ENCODE data around the gene BAIAP2L1.
A peak's percentile ranks its signal among the peaks of the same experiment; 100 is the strongest.
"Not testable (repeated sequence)": the region's sequence is repeated elsewhere in the genome, so short reads cannot be mapped to it uniquely, and the experiment has no call there.

Gene BAIAP2L1, protein sequence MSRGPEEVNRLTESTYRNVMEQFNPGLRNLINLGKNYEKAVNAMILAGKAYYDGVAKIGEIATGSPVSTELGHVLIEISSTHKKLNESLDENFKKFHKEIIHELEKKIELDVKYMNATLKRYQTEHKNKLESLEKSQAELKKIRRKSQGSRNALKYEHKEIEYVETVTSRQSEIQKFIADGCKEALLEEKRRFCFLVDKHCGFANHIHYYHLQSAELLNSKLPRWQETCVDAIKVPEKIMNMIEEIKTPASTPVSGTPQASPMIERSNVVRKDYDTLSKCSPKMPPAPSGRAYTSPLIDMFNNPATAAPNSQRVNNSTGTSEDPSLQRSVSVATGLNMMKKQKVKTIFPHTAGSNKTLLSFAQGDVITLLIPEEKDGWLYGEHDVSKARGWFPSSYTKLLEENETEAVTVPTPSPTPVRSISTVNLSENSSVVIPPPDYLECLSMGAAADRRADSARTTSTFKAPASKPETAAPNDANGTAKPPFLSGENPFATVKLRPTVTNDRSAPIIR

DNA sequence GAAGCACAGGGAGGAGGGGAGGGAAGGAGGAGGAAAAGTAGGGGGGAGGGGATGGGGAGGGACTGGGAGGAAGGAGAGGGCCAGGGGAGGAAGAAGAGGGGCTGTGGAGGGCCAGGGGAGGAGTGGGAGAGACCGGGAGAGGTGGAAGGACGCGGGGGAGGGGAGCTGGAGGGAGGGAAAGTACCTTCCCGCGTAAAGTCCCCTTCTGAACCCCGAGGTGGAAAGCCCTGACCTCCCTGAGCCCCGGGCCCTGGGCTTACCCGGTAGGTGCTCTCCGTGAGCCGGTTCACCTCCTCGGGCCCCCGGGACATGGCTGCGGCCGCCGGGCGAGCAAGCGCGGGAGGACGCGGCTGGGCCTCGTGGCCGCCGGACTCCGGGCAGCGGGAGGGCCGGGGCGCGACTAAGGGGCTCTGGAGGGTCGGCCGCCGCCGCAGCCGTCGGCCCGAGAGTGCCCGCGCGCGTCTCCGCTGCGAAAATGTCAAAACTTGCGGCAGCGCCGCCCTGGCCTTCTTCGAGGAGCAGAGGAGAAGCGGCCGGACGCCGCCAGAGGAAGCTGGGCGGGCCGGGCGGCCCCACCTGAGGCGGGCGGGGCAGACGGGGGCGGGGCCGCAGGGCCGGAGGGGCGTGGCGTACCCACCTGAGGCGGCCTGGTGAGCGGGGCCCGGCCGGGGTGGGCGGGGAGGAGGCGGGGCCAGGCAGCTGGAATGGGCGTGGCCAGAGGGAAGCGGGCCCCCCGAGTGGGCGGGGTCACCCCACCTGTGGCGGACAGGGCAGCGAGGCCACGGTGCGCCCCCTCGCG is at the start of gene BAIAP2L1:
Gene BAIAP2L1, minus strand, starts transcription at position 549 of the 799 bp plus-strand sequence. Its CDS starts 238 bp downstream, at position 311.
- DNase-seq (ENCODE audit: low read depth): no peak

DNA sequence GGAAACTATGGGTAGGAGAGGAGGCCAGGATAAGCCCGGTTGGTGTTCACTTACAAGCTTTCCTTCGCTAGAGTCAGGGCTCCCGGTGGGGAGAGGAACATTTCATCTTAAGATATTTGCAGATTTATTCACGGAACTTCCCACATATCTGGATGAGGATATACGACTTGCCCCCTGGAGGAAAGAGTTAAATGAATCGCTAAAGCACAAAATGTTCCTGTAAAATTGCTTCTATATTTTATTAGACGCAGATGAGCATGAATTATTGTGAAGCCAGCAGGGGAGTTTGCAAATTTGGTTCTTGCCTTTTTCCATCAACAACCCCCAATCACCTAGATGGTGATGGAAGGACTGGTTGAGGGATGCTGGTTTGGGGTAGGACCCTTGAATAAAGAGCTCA is 47.9 kb upstream of the BAIAP2L1 start:
- no peak for DNase-seq (ENCODE audit: low read depth)

DNA sequence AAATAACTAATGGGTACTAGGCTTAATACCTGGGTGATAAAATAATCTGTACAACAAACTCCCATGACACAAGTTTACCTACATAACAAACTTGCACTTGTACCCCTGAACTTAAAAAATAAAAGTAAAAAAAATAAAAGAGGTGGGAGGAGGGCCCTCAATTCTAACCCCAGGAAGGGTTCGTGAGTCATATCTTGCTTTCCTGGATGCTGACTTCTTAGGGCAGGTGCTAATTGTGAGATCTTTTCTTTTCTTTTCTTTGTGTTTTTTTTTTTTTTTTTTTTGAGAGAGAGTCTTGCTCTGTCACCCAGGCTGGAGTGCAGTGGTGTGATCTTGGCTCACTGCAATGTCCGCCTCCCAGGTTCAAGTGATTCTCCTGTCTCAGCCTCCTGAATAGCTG is 40.1 kb upstream of the BAIAP2L1 start:
- not testable (repeated sequence) for DNase-seq (ENCODE audit: low read depth)

DNA sequence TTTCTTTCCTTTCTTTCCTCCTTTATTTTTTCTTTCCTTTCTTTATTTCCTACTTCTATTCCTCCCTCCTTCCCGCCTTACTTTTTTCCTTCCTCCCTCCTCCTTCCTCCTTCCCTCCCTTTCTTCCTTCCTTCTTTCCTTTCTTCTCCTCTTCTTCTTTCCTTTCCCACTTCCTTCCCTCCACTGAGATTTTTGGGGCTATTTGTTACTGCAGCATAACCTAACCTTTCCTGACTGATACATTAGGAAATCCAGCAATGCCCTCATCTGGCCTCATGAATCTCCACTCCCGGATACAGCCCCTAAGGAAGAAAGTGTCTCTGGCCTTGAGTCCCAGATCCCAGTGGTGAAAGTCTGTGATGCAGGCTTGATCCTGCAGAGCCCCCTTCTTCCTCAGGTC is 38.6 kb upstream of the BAIAP2L1 start:
- DNase-seq (ENCODE audit: low read depth): no peak

DNA sequence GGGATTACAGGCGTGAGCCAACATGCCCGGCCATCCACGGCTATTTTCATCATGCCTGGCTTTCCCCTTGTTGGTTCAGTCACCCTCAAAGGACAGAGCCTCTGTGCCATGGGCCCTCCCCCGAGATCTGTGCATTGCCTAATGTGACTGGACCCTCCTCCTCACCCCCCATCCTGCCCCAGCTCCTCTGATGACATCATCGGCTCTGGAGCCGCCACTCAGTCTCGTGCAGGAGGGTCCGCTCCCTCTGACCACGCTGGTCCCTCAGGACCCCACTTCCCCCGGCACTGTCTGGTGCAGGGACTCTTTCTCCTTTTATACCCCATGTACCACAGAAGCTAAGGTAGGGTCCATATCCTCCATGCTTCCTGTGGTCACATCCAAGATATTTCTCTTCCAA is 33.2 kb upstream of the BAIAP2L1 start:
- no peak for DNase-seq (ENCODE audit: low read depth)

DNA sequence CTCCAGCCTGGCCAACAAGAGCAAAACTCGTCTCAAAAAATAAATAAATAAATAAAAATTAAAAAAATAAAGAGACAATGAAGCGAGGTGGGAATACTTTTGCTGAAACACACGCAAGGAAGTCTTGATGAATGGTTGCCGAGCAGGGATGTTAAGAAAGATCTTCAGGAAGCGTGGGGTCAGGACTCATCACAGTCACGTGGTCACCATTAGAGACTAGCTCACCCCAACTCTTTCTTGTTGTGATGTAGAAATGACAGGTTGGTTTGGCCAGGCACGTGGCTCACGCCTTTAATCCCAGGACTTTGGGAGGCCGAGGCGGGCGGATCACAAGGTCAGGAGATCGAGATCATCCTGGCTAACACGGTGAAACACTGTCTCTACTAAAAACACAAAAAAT is 28.9 kb upstream of the BAIAP2L1 start:
- DNase-seq (ENCODE audit: low read depth): no peak

DNA sequence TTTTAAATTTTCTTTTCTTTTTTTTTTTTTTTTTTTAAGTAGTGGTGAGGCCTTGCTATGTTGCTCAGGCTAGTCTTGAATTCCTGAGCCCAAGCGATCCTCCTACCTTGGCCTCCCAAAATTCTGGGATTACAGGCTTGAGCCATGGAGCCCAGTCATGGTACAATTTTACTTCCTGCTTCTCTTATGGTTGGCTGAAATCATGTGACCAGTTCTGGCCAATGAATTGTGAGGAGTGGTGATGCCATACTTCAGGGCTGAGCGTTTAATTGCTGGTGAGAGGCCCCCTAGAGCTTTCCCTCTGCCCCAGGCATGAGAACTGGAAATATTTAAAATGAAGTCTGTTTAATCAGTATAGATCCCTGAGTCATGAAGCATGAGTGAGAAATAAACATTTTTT is 22.2 kb upstream of the BAIAP2L1 start:
- no peak for DNase-seq (ENCODE audit: low read depth)

DNA sequence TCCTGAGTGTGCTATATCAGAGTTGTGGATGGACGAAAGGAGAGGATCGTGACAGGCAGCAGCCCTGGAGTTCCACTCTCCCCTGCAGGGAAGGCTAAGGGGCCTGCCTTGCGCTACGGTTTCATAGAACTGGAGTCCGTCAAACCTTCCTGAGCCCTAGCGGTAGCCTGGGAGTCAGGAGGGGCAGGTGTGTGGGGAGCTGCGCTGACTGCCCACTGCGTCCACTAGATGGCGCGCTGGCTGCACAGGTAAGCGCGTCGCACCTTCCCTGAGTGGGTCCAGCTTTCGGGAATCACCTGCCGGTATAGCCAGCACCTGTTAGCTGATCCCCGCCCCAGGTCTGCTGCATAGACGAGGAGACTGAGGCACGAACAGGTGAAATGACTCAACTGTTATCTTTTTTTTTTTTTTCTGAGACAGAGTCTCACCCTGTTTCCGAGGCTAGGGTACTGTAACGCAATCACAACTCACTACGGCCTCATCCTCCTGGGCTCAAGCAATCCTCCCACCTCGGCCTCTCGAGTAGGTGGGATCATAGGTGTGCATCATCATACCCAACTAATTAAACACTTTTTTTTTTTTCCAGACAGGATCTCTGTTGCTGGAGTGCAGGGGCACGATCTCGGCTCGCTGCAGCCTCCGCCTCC is 20.2 kb upstream of the BAIAP2L1 start:
- no peak for DNase-seq (ENCODE audit: low read depth)

DNA sequence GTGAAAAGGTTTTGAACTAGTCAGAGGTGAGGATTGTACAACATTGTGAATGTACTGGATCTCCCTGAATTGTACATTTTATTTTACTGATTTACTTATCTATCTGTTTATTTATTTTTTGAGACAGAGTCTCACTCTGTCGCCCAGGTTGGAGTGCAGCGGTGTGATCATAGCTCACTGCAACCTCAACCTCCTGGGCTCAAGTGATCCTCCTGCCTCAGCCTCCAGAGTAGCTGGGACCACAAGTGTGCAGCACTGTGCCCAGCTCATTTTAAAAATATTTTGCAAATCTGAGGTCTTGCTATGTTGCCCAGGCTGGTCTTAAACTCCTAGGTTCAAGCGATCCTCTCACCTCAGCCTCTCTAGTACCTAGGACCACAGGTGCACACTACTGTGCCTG is 19.1 kb upstream of the BAIAP2L1 start:
- DNase-seq (ENCODE audit: low read depth): not testable (repeated sequence)

DNA sequence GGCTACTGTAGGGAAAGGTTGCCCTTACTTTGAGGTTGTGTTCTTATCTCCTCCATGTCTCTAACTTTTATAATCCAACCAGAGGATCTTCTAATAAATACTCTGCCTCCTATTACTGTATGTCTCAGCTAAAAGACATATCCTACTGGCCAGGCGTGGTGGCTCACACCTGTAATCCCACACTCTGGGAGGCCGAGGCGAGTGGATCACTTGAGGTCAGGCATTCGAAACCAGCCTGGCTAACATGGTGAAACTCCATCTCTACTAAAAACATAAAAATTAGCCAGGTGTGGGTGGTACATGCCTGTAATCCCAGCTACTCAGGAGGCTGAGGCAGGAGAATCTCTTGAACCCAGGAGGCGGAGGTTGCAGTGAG is 18.4 kb upstream of the BAIAP2L1 start:
- DNase-seq (ENCODE audit: low read depth): not testable (repeated sequence)

DNA sequence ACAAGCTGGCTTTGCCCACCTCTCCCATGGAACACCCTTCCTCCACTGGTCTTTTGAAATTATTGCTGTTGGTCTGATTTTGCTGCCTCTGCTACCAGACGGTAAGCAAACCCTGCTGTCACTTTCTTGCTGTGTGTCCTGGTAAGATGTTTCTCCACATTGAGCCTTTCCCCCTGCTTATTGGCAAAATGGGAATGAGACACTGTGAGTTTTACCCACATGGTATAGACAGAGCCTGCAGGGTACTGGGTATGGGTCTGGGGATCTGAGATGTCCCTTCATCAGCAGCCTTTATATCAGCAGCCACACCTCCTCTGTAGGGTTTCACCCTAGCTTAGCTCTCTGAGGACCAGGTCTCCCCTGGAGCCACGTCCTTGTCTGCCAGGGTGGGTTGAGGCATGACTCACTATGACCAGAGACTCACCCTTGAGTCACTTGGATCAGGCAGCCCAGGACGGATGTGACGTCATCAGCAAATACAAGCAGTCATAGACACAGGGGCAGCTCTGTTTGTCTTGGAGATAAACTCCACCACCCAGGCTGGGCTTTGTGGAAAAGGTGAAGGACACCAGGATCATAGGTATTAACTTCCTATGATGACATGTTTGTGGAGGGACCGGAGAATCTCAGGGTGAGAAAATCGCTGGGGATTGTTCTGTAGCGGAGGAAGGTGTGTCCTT is 17.9 kb upstream of the BAIAP2L1 start:
- peak; percentile 98 for DNase-seq (ENCODE audit: low read depth)

DNA sequence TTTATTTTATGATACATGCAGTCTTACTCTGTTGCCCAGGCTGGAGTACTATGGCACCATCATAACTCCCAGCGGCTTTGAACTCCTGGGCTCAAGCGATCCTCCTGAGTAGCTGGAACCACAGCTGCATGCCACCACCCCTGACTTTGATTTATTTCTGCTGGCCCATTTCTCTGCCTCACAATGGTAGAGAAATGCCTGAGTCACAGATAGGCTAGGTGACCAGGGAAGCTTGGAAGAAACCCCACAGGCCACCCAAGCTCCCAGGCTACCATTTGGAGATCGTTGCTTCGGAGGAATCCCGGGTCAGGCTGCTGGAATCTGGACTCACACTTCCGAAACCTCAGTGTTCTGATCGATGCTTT is 17.4 kb upstream of the BAIAP2L1 start:
- DNase-seq (ENCODE audit: low read depth): no peak

DNA sequence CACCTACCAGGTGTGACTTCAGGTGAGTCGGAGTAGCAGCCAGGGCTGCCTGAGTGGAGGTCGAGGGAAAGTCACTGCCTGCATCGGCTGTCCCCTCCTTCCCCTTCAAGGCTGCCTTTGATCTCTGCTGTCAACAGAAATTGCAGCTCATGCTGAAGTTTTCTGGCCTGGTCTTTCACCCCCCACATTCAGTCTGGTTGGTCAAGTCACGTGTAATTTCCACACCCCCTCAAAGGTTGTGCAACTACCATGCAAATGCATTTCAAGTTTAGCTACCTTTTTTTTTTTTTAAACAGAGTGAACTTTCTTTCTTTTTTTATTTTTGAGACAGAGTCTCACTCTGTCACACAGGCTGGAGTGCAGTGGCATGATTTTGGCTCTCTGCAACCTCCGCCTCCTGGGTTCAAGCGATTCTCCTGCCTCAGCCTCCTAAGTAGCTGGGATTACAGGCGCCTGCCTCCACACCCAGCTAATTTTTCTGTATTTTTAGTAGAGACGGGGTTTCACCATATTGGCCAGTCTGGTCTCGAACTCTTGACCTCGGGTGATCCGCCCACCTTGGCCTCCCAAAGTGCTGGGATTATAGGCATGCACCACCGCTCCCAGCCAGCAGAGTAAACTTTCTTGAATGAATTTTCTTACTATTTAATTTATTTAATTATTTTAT is 16.8 kb upstream of the BAIAP2L1 start:
- not testable (repeated sequence) for DNase-seq (ENCODE audit: low read depth)

DNA sequence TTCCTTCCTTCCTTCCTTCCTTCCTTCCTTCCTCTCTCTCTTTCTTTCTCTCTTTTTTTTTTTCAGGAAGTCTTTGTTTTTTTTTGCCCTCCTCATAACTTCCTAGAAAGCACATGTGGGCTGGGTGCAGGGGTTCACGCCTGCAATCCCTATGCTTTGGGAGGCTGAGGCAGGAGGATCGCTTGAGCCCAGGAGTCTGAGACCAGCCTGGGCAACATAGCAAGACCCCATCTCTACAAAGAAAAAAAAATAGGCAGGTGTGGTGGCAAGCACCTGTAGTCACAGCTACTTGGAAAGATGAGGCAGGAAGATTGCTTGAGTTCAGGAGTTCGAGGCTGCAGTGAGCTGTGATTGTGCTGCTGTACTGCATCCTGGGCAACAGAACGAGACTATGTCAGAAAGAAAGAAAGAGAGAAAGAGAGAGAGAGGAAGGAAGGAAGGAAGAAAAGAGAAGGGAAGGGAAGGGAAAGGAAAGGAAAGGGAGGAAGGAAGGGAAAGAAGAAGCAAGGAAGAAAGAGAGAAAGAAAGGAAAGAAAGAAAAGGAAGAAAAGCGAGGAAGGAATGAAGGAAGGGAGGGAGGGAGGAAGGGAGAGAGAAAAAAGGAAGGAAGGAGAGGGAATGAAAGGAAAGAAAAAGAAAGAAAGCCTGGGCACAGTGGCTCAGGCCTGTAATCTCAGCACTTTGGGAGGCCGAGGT is 13.5 kb upstream of the BAIAP2L1 start:
- DNase-seq (ENCODE audit: low read depth): no peak

DNA sequence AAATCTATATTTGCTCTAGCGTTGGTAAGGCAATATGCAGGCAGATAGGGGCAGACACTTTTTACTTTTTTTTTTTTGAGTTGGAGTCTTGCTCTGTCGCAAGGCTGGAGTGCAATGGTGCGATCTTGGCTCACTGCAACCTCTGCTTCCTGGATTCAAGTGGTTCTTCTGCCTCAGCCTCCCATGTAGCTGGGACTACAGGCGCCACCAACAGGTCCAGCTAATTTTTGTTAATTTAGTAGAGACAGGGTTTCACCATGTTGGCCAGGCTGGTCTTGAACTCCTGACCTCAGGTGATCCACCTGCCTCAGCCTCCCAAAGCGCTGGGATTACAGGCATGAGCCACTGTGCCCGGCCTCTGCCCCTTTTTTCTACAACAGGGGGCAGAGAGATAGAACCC is 12.8 kb upstream of the BAIAP2L1 start:
- DNase-seq (ENCODE audit: low read depth): not testable (repeated sequence)

DNA sequence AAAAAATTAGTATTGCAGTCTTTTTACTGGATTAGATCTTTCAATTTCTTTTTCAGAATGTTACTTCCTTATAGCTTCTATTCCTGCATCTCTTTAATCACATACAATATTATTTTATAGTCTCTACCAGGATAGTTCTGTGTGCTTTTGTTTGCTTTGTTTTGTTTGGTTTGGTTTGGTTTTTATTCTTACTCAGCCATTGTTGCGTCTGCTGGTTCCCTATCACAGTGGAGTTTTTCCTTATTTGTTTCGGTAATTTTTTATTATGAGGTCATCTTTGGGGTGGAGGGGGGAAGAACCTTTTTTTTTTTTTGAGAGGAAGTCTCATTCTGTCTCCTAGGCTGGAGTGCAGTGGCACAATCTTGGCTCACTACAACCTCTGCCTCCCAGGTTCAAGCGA is 9.0 kb upstream of the BAIAP2L1 start:
- no peak for DNase-seq (ENCODE audit: low read depth)

DNA sequence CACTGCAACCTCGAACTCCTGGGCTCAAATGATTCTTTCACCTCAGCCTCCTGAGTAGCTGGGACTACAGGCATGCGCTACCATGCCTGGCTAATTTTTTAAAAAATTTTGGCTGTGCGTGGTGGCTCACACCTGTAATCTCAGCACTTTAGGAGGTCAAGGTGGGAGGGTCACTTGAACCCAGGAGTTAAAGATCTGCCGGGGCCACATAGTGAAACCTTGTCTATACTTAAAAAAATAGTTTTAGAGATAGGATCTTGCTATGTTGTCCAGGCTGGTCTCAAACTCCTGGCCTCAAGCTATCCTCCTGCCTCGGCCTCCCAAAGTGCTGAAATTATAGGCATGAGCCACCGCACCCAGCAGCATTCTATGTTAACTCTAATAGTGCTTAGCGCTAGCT is 7.3 kb upstream of the BAIAP2L1 start:
- DNase-seq (ENCODE audit: low read depth): not testable (repeated sequence)

DNA sequence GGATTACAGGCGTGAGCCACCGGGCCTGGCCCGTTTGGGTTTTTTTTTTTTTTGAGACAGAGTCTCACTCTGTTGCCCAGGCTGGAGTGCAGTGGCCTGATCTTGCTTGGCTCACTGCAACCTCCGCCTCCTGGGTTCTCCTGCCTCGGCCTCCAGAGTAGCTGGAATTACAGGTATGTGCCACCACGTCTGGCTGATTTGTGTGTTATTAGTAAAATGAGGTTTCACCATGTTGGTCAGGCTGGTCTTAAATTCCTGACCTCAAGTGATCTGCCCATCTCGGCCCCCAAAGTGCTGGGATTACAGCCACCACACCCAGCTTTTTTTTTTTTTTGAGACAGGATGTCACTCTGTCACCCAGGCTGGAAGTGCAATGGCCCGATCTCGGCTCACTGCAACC is 5.9 kb upstream of the BAIAP2L1 start:
- DNase-seq (ENCODE audit: low read depth): no peak

DNA sequence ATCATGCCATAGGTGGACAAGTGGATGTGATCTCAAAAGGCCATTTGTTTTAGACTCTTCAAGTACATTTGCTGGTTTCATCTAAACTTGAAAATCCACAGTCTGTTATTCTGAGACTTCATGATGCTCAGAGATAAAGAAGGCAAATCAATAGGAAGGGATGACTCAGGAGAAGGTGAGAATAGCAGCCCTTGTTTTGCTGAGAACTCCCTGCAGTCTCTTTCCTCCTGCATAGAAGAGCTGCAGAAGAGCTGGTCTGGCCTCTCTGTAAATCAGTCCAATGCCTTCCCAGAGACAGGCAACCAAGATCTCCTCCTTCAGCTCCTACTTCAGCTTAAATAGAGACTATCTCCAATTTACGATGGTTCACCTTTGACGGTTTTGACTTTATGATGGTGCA is 4.0 kb upstream of the BAIAP2L1 start:
- DNase-seq (ENCODE audit: low read depth): no peak

DNA sequence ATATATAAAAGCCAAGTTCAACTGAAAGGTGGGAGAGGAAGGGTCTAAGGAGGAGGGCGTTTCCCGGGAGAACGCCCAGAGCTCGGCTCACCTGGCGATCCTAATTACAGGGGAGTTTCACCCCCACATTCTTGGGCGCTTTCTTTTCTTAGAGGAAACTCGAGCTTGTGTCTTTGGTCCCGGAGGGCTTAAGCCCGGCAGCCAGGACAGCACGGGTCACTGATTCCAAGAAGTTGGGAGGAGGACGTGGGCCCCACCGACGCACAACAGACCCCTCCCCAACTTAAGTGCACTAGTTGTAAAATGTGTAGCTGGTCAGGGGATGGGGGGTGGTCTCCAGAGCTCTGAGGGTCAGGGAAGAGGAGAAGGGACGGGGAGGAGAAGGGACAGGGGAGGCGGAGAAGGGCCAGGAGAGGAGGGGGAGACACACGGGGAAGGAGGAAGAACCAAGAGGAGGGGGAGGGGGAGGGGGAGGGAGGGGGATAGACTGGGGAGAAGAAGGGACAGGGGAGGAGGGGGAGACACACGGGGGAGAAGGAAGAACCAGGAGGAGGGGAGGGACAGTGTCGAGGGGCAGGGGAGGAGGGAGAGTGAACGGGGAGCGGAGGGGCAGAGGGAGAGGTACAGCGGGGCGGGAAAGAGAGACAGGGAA is 874 bp downstream of the BAIAP2L1 start:
- no peak for DNase-seq (ENCODE audit: low read depth)

Measured in non-pigmented ciliary epithelial cell (primary cell).